GM21619 (cell line): ENCODE results near the gene UNKL.

Source experiments
- ATAC-seq: cut with Tn5 transposase; IDR thresholded peaks from one replicate; pipeline ENCODE4 v1.9.1; 2021; ENCODE audit not compliant: unreplicated experiment

The UNKL gene

GRCh38 chr16:1313721-1314369 is 100.7 kb downstream of the UNKL start:
- no peak for ATAC-seq
